ENCODE results near the gene MLYCD.

DNA sequence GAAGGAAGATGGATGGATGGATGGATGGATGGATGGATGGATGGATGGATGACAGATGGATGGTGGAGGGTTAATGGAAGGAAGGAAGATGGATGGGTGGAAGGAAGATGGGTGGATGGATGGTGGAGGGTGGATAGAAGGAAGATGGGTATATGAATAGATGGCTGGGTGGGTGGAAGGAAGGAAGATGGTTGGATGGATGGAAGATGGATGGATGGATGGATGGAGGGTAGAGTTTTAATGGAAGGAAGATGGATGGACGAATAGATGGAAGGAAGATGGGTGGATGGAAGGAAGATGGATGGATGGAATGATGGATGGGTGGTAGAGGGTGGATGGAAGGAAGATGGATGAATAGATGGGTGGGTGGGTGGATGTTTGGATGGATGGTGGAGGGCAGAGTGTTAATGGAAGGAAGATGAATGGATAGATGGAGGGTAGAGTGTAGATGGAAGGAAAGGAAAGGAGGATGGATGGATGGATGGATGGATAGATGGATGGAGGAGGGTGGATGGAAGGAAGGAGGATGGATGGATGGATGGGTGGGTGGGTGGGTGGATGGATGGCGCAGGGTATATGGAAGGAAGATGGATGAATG is 22.1 kb downstream of the MLYCD start:
- TF ChIP-seq, protein P1, sequence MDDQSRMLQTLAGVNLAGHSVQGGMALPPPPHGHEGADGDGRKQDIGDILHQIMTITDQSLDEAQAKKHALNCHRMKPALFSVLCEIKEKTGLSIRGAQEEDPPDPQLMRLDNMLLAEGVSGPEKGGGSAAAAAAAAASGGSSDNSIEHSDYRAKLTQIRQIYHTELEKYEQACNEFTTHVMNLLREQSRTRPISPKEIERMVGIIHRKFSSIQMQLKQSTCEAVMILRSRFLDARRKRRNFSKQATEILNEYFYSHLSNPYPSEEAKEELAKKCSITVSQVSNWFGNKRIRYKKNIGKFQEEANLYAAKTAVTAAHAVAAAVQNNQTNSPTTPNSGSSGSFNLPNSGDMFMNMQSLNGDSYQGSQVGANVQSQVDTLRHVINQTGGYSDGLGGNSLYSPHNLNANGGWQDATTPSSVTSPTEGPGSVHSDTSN (CRISPR knock-in tag; IDR thresholded peaks at IDR 0.05): no peak
- TF ChIP-seq, protein P2, sequence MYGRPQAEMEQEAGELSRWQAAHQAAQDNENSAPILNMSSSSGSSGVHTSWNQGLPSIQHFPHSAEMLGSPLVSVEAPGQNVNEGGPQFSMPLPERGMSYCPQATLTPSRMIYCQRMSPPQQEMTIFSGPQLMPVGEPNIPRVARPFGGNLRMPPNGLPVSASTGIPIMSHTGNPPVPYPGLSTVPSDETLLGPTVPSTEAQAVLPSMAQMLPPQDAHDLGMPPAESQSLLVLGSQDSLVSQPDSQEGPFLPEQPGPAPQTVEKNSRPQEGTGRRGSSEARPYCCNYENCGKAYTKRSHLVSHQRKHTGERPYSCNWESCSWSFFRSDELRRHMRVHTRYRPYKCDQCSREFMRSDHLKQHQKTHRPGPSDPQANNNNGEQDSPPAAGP (tag by site-specific recombination; IDR thresholded peaks at IDR 0.05): no peak
- no peak for TF ChIP-seq ZNF202 (tag by site-specific recombination; IDR thresholded peaks at IDR 0.05; ENCODE audit: borderline replicate concordance)
- TF ChIP-seq, protein P3, sequence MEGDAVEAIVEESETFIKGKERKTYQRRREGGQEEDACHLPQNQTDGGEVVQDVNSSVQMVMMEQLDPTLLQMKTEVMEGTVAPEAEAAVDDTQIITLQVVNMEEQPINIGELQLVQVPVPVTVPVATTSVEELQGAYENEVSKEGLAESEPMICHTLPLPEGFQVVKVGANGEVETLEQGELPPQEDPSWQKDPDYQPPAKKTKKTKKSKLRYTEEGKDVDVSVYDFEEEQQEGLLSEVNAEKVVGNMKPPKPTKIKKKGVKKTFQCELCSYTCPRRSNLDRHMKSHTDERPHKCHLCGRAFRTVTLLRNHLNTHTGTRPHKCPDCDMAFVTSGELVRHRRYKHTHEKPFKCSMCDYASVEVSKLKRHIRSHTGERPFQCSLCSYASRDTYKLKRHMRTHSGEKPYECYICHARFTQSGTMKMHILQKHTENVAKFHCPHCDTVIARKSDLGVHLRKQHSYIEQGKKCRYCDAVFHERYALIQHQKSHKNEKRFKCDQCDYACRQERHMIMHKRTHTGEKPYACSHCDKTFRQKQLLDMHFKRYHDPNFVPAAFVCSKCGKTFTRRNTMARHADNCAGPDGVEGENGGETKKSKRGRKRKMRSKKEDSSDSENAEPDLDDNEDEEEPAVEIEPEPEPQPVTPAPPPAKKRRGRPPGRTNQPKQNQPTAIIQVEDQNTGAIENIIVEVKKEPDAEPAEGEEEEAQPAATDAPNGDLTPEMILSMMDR (tag by site-specific recombination; IDR thresholded peaks at IDR 0.05): no peak
- TF ChIP-seq ZNF768 (tag by site-specific recombination; IDR thresholded peaks at IDR 0.05): no peak

Data from HEK293 (cell line).